OCI-LY3 (cell line): ENCODE measurements around the gene MYBPC1.

ENCODE experiments used
- H2AFZ ChIP-seq: fragments of 200-600, 300-600 bp; shearing (Covaris generic); 2 replicates; pipeline ENCODE4 v1.6.0; 2014; ENCODE audit warnings: antibody characterized with exemption, low read depth, low read length
- H3K27ac ChIP-seq: fragments of 200-600, 300-600 bp; sonication (generic); 2 replicates; pipeline ENCODE4 v1.5.1; 2014; ENCODE audit warnings: mild to moderate bottlenecking, low read length, moderate library complexity, mixed read lengths
- H3K27me3 ChIP-seq: fragments of 200-600, 300-600 bp; sonication (generic); 2 replicates; pipeline ENCODE4 v1.6.1; 2014; ENCODE audit warnings: low read depth, low read length, mixed read lengths
- H3K36me3 ChIP-seq: fragments of 200-600, 300-600 bp; sonication (generic); replicated peaks from 2 replicates; pipeline ENCODE3; 2014; ENCODE audit warnings: low read depth, low read length, mixed read lengths
- H3K4me1 ChIP-seq: fragments of 300-600, 200-600 bp; sonication (generic); 2 replicates; pipeline ENCODE4 v1.6.1; 2014; ENCODE audit warnings: low read length, mixed read lengths
- H3K4me2 ChIP-seq: fragments of 200-600, 300-600 bp; sonication (generic); 2 replicates; pipeline ENCODE4 v1.6.1; 2014; ENCODE audit warnings: low read length, mixed read lengths
- H3K4me3 ChIP-seq: fragments of 300-600, 200-600 bp; sonication (generic); 2 replicates; pipeline ENCODE4 v1.5.1; 2014; ENCODE audit warnings: antibody characterized with exemption, mild to moderate bottlenecking, low read length, moderate library complexity
- H3K79me2 ChIP-seq: fragments of 300-600, 200-600 bp; shearing (Covaris generic); 2 replicates; pipeline ENCODE4 v1.6.1; 2014; ENCODE audit warnings: mild to moderate bottlenecking, low read length, mixed read lengths
- H3K9ac ChIP-seq: fragments of 300-600, 200-600 bp; shearing (Covaris generic); 2 replicates; pipeline ENCODE4 v1.6.0; 2014; ENCODE audit warnings: mild to moderate bottlenecking, low read length, moderate library complexity
- H3K9me3 ChIP-seq: fragments of 200-600, 300-600 bp; shearing (Covaris generic); 2 replicates; pipeline ENCODE4 v1.6.1; 2014; ENCODE audit warnings: low read length, mixed read lengths; ENCODE audit not compliant: insufficient read depth
- H4K20me1 ChIP-seq: fragments of 200-600, 300-600 bp; sonication (generic); 2 replicates; pipeline ENCODE4 v1.6.1; 2016; ENCODE audit warnings: low read length, mixed read lengths; ENCODE audit not compliant: insufficient read depth
- EZH2phosphoT487 ChIP-seq: fragments of 200-600 bp; shearing (Covaris generic); IDR thresholded peaks from 2 replicates; pipeline ENCODE4 v1.6.1; 2018; ENCODE audit warnings: antibody characterized with exemption, mixed run types, low read depth
- TF ChIP-seq, protein P1 (sequence below): fragments of 200-600, 300-600 bp; sonication (generic); IDR thresholded peaks from 2 replicates; pipeline ENCODE4 v1.5.1; 2014; ENCODE audit warnings: antibody characterized with exemption, low read length, low read depth

Gene MYBPC1

DNA sequence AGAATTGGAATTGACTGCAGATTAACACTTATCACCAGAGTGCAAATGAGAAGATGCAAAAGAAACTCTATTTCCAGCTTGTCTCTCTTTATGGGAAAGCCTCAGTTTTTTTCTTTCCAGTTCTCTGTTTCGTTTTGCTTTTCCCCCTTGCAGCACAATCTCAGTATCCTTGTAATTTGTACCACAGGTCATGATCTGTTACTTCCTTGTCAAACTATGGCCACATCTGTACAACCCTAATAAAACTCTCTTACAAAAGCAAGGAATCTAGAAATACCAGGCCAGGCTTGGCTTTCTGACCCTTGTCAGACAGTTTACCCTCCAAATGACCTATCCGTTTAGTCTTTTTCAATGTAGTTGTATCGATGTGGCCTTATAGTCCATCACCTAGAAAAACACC, 33.9 kb downstream of the MYBPC1 start:
- Histone ChIP-seq H3K36me3 (no peaks in the 10 kb centered on the region), H2AFZ (no peak overlapping the region), H3K9ac (no peak overlapping the region), H4K20me1 (no peaks in the 10 kb centered on the region), H3K4me3 (no peak overlapping the region), H3K4me1 (no peaks in the 10 kb centered on the region), H3K4me2 (no peak overlapping the region), H3K27ac (no peak overlapping the region), H3K27me3 (peaks cover 79% of the 10 kb centered on the region), H3K9me3 (no peaks in the 10 kb centered on the region), H3K79me2 (no peaks in the 10 kb centered on the region)
- TF ChIP-seq EZH2phosphoT487 = no peak
- TF ChIP-seq, protein P1, sequence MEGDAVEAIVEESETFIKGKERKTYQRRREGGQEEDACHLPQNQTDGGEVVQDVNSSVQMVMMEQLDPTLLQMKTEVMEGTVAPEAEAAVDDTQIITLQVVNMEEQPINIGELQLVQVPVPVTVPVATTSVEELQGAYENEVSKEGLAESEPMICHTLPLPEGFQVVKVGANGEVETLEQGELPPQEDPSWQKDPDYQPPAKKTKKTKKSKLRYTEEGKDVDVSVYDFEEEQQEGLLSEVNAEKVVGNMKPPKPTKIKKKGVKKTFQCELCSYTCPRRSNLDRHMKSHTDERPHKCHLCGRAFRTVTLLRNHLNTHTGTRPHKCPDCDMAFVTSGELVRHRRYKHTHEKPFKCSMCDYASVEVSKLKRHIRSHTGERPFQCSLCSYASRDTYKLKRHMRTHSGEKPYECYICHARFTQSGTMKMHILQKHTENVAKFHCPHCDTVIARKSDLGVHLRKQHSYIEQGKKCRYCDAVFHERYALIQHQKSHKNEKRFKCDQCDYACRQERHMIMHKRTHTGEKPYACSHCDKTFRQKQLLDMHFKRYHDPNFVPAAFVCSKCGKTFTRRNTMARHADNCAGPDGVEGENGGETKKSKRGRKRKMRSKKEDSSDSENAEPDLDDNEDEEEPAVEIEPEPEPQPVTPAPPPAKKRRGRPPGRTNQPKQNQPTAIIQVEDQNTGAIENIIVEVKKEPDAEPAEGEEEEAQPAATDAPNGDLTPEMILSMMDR = no peak

DNA sequence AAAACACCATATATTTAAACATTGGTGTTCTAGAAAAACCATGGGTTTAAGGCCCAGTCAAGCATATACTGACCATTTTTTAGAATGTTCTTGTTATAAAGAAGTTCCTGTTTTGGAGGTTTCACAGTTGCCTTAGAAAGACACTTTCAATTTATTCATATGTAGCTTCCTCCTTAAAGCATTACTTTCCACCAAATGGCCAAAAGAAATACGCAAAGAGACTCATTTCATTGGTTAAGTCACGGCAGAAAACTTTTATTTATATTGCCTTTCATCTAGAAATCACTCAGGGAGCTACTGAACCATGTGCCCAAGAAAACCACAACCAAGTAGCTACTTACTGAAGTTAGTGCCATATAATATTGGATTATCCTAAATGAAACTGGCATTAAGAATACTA, 40.0 kb downstream of the MYBPC1 start:
- Histone ChIP-seq H3K9ac (no peak overlapping the region), H3K4me1 (peaks cover 17% of the 10 kb centered on the region), H4K20me1 (no peaks in the 10 kb centered on the region), H3K79me2 (no peaks in the 10 kb centered on the region), H3K27ac (peak overlapping the region; percentile 44), H2AFZ (no peak overlapping the region), H3K9me3 (no peaks in the 10 kb centered on the region), H3K27me3 (peaks cover 67% of the 10 kb centered on the region), H3K4me2 (peak overlapping the region; percentile 59), H3K4me3 (peak overlapping the region; percentile 47), H3K36me3 (no peaks in the 10 kb centered on the region)
- TF ChIP-seq, protein P1 = no peak
- TF ChIP-seq EZH2phosphoT487 = peak; percentile 89

DNA sequence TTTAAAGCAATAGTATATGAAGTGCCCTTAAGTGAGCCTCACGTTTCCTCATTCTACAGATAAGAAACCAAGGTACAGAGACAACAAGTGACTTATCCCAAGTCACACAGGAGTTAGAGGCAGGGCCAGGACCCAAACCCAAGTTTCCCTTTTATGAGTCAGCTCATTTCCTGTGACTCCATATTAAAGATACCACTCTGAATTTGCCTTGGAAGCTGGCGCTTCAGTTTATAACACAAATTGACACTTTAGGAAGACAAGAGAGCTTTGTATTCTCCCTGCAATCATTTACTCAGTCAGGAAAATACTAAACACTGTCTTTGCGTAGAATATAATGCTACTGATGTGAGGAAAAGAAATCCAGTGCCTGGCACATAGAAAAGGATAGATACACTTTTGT, 43.2 kb downstream of the MYBPC1 start:
- Histone ChIP-seq H3K36me3 (no peaks in the 10 kb centered on the region), H3K27ac (no peak overlapping the region)

DNA sequence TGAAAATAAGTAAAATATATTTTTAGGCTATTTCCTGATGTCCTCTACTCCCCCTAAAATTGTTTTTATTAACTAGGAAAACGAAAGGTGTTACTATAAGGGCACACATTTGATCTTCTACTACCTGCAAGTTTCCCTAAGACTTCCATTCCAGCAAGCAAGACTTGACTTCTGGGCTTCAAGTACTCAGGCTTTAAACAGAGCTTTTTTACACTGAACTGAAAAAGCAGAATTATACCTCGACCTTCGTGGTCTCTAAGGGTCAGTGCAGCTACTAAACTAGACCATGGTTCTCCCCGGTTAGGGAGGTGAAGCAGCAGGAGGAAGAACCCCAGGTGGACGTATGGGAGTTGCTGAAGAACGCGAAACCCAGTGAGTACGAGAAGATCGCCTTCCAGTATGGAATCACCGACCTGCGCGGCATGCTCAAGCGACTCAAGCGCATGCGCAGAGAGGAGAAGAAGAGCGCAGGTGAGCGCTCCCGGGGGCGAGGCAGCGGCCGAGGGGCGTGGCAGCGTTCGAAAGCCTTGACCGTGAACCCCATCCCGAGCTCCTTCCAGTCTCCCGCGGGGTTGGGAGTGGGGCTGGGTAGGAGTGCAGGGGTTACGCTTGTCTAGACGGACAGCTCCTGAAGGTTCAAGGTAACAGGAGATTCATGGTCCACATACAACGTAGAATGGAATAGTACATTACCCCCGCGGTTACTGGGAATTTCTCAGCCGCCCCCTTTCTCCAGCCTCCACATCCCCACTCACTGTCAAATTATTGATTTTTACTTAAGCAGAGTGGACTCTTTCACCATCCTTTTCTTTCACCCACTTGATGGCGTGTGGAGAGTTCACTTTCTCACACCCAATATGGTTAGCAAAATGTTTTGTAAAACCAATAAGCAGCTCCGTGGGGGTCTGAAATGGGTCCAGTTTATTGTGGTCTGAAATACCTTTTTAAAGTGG, 47.6 kb downstream of the MYBPC1 start:
- no peak overlapping the region for H3K4me2 ChIP-seq
- H3K4me3 ChIP-seq = no peak overlapping the region
- H2AFZ ChIP-seq = no peak overlapping the region

More for the DNA sequence above, 43.2 kb downstream of the MYBPC1 start:
- Histone ChIP-seq H3K27me3 (peaks cover 51% of the 10 kb centered on the region), H3K4me1 (peaks cover 17% of the 10 kb centered on the region), H2AFZ (no peak overlapping the region), H3K4me3 (no peak overlapping the region), H3K4me2 (no peak overlapping the region), H4K20me1 (no peaks in the 10 kb centered on the region), H3K9ac (no peak overlapping the region), H3K9me3 (no peaks in the 10 kb centered on the region), H3K79me2 (no peaks in the 10 kb centered on the region)
- TF ChIP-seq, protein P1 = no peak
- TF ChIP-seq EZH2phosphoT487 = no peak

More for the DNA sequence above, 47.6 kb downstream of the MYBPC1 start:
- Histone ChIP-seq H3K27me3 (peaks cover 45% of the 10 kb centered on the region), H3K79me2 (no peaks in the 10 kb centered on the region), H3K9ac (no peak overlapping the region), H3K4me1 (peaks cover under 1% of the 10 kb centered on the region; the same call in 1 of the 2 replicates), H3K36me3 (no peaks in the 10 kb centered on the region), H3K9me3 (no peaks in the 10 kb centered on the region), H3K27ac (no peak overlapping the region), H4K20me1 (no peaks in the 10 kb centered on the region)
- no peak for TF ChIP-seq EZH2phosphoT487
- TF ChIP-seq, protein P1 = no peak
